Skeletal muscle cell (primary cell): ENCODE data around the gene KIRREL3.

Experiments
- DNase-seq: peaks from one replicate; pipeline ENCODE4 v3.0.0-alpha.2; 2010; ENCODE audit warnings: low read depth
- H3K4me3 ChIP-seq: 2 replicates; pipeline ENCODE4 v1.5.1; 2011; ENCODE audit warnings: low read depth, mild to moderate bottlenecking, control low read depth, low read length, moderate library complexity

KIRREL3 gene

GRCh38 chr11:127000981-127001380, 411 bp upstream of the KIRREL3 start:
- peak overlapping the region; percentile 63 for H3K4me3 ChIP-seq
- DNase-seq = no peak

- no peak for DNase-seq
- no peak overlapping the region for H3K4me3 ChIP-seq
These were observed 1.2 kb downstream of the KIRREL3 start for GRCh38 chr11:126999366-126999765.

- no peak for DNase-seq
- no peak overlapping the region for H3K4me3 ChIP-seq
These were observed 2.9 kb downstream of the KIRREL3 start for GRCh38 chr11:126997641-126998040.

- H3K4me3 ChIP-seq = no peak overlapping the region
- no peak for DNase-seq
These were observed 3.4 kb downstream of the KIRREL3 start for GRCh38 chr11:126997196-126997595.

GRCh38 chr11:126996036-126996804, 4.3 kb downstream of the KIRREL3 start:
- H3K4me3 ChIP-seq = no peak overlapping the region
- DNase-seq = no peak

- DNase-seq = no peak
- no peak overlapping the region for H3K4me3 ChIP-seq
These were observed 7.0 kb downstream of the KIRREL3 start for GRCh38 chr11:126993599-126993998.

- peak; percentile 74 for DNase-seq
- H3K4me3 ChIP-seq = peak overlapping the region; percentile 3
These were observed 7.8 kb downstream of the KIRREL3 start for GRCh38 chr11:126992804-126993111.

- H3K4me3 ChIP-seq = peak overlapping the region; percentile 3
- peak; percentile 85 for DNase-seq
These were observed 8.3 kb downstream of the KIRREL3 start for GRCh38 chr11:126992065-126992803.

- H3K4me3 ChIP-seq = no peak overlapping the region
- no peak for DNase-seq
These were observed 9.0 kb downstream of the KIRREL3 start for GRCh38 chr11:126991596-126991995.

- H3K4me3 ChIP-seq = no peak overlapping the region
- DNase-seq = no peak
These were observed 9.7 kb downstream of the KIRREL3 start for GRCh38 chr11:126990716-126991480.

GRCh38 chr11:126989942-126990715, 10.4 kb downstream of the KIRREL3 start:
- peak overlapping the region; percentile 16 for H3K4me3 ChIP-seq

GRCh38 chr11:126988655-126989054, 11.9 kb downstream of the KIRREL3 start:
- DNase-seq = no peak
- H3K4me3 ChIP-seq = no peak overlapping the region

More at GRCh38 chr11:126989942-126990715, 10.4 kb downstream of the KIRREL3 start:
- DNase-seq = no peak

GRCh38 chr11:126981635-126982034, 18.9 kb downstream of the KIRREL3 start:
- no peak for DNase-seq
- H3K4me3 ChIP-seq = no peak overlapping the region

GRCh38 chr11:126978911-126979310, 21.7 kb downstream of the KIRREL3 start:
- H3K4me3 ChIP-seq = no peak overlapping the region
- DNase-seq = no peak

GRCh38 chr11:126978165-126978564, 22.4 kb downstream of the KIRREL3 start:
- DNase-seq = no peak
- H3K4me3 ChIP-seq = no peak overlapping the region

GRCh38 chr11:126973051-126973450, 27.5 kb downstream of the KIRREL3 start:
- no peak overlapping the region for H3K4me3 ChIP-seq
- DNase-seq = no peak

GRCh38 chr11:126971305-126971704, 29.3 kb downstream of the KIRREL3 start:
- H3K4me3 ChIP-seq = no peak overlapping the region
- no peak for DNase-seq

GRCh38 chr11:126969865-126970479, 30.6 kb downstream of the KIRREL3 start:
- no peak overlapping the region for H3K4me3 ChIP-seq

GRCh38 chr11:126968915-126969314, 31.7 kb downstream of the KIRREL3 start:
- H3K4me3 ChIP-seq = no peak overlapping the region
- no peak for DNase-seq

More at GRCh38 chr11:126969865-126970479, 30.6 kb downstream of the KIRREL3 start:
- DNase-seq = no peak
